ENCODE results near the gene MGAT3. TPM values are rescaled to one million over a fixed set of nuclear protein-coding genes. Genes with fewer than 3 reads are reported as not detected.

MGAT3 gene
- total and polyA plus RNA-seq, 10 donors = 1.3 to 14.4 (median 9.1) TPM

- Histone ChIP-seq H3K4me3 (no peak overlapping the region), H3K4me1 (peaks cover 13 to 61% (median 36%) of the 10 kb centered on the region in 6 donors), H3K9me3 (no peaks in the 10 kb centered on the region), H3K36me3 (peaks cover 0 to 2% (median 1%) of the 10 kb centered on the region in 6 donors), H3K27ac (no peak overlapping the region), H3K27me3 (replicated peaks in 1 of 7) (no peaks in the 10 kb centered on the region)
- TF ChIP-seq POLR2A (IDR thresholded peaks at IDR 0.05) (no peak), POLR2AphosphoS5 (IDR thresholded peaks at IDR 0.05) (no peak)
- TF ChIP-seq, protein P1, sequence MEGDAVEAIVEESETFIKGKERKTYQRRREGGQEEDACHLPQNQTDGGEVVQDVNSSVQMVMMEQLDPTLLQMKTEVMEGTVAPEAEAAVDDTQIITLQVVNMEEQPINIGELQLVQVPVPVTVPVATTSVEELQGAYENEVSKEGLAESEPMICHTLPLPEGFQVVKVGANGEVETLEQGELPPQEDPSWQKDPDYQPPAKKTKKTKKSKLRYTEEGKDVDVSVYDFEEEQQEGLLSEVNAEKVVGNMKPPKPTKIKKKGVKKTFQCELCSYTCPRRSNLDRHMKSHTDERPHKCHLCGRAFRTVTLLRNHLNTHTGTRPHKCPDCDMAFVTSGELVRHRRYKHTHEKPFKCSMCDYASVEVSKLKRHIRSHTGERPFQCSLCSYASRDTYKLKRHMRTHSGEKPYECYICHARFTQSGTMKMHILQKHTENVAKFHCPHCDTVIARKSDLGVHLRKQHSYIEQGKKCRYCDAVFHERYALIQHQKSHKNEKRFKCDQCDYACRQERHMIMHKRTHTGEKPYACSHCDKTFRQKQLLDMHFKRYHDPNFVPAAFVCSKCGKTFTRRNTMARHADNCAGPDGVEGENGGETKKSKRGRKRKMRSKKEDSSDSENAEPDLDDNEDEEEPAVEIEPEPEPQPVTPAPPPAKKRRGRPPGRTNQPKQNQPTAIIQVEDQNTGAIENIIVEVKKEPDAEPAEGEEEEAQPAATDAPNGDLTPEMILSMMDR (IDR thresholded peaks at IDR 0.05 in 8 of 11, conservative IDR thresholded peaks at IDR 0.05 in 3 of 11) = no peak
- 65 to 81% (median 74%) methylated on average over 3 of the region's 3 CpGs for WGBS, 5 donors
- no peak for DNase-seq
- intact Hi-C loops (cut with DNase I; ENCODE audit: low total_unique reads) = loop anchor here (10.0 kb wide), 1 partner anchor 94 kb away; no protein-coding TSS in a partner anchor
Measured at GRCh38 chr22:39498802-39499201, 42.0 kb downstream of the MGAT3 start.

DNA sequence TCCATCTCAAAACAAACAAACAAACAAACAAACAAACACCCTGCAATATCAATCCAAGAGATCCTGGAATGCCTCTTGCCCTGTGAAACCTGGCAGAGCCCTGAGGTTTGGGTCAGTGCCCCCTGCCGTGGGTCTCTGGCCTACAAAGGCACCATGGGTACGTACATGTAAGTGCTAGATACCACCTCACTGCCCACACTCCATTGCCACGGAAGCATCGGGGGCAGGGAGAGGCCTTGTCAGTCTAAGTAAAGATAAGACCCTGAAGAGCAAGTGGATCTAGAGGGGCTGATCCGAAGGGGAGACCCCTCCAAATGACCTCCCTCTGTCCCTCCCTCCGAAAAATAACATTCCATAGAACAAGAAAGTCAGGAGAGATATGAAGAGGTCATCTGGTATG, 43.3 kb downstream of the MGAT3 start:
- 84 to 91% (median 86%) methylated on average over 4 to 6 of the region's 6 CpGs for WGBS, 5 donors

DNA sequence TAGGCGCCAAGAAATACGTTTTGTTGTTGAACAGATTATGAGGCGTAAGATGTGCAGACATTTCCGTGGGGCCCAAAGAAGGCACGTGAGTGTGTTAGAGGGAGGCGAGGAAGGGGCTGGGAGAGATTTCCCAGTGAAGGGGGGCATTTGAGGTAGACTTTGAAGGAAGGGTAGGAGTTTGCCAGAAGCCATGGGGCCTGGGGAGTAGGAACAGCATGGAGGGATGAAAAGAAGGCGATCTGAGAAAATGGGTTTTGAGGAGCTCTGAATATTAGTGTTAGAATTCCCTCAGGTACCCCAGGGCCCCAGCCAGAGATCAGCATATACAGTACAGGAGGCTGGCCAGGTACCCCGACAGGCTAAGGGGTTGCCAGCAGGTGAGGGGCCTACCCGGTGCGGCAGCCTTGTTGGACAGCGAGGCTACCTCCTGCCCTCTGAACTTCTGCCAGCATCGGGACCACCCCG, 44.9 kb downstream of the MGAT3 start:
- WGBS, 5 donors = 49 to 59% (median 52%) methylated on average over 11 to 13 of the region's 13 CpGs
- H3K4me1 ChIP-seq = peaks cover 17 to 62% (median 40%) of the 10 kb centered on the region in 6 donors
- no peak for DNase-seq
- H3K27me3 ChIP-seq (replicated peaks in 1 of 7) = no peaks in the 10 kb centered on the region
- peak overlapping the region; percentile 80 to 93 (median 87) for H3K27ac ChIP-seq
- TF ChIP-seq POLR2AphosphoS5 (IDR thresholded peaks at IDR 0.05) = no peak
- no peak for TF ChIP-seq POLR2A (IDR thresholded peaks at IDR 0.05)
- TF ChIP-seq, protein P1 (IDR thresholded peaks at IDR 0.05 in 8 of 11, conservative IDR thresholded peaks at IDR 0.05 in 3 of 11) = no peak
- H3K36me3 ChIP-seq = peaks cover 3 to 31% (median 29%) of the 10 kb centered on the region in 6 donors
- no peaks in the 10 kb centered on the region for H3K9me3 ChIP-seq
- peak overlapping the region in 7 of 8 donors; percentile 93 to 99 (median 98) for H3K4me3 ChIP-seq
- intact Hi-C loops (cut with DNase I; ENCODE audit: low total_unique reads) = no loop called here

More for the DNA sequence above, 43.3 kb downstream of the MGAT3 start:
- Histone ChIP-seq H3K4me3 (no peak overlapping the region), H3K36me3 (peaks cover 3 to 15% (median 14%) of the 10 kb centered on the region in 6 donors), H3K9me3 (no peaks in the 10 kb centered on the region), H3K4me1 (peaks cover 17 to 66% (median 46%) of the 10 kb centered on the region in 6 donors), H3K27ac (no peak overlapping the region), H3K27me3 (replicated peaks in 1 of 7) (no peaks in the 10 kb centered on the region)
- DNase-seq = no peak
- TF ChIP-seq, protein P1 (IDR thresholded peaks at IDR 0.05 in 8 of 11, conservative IDR thresholded peaks at IDR 0.05 in 3 of 11) = no peak
- TF ChIP-seq POLR2A (IDR thresholded peaks at IDR 0.05) = no peak
- TF ChIP-seq POLR2AphosphoS5 (IDR thresholded peaks at IDR 0.05) = no peak
- intact Hi-C loops (cut with DNase I; ENCODE audit: low total_unique reads) = no loop called here

DNA sequence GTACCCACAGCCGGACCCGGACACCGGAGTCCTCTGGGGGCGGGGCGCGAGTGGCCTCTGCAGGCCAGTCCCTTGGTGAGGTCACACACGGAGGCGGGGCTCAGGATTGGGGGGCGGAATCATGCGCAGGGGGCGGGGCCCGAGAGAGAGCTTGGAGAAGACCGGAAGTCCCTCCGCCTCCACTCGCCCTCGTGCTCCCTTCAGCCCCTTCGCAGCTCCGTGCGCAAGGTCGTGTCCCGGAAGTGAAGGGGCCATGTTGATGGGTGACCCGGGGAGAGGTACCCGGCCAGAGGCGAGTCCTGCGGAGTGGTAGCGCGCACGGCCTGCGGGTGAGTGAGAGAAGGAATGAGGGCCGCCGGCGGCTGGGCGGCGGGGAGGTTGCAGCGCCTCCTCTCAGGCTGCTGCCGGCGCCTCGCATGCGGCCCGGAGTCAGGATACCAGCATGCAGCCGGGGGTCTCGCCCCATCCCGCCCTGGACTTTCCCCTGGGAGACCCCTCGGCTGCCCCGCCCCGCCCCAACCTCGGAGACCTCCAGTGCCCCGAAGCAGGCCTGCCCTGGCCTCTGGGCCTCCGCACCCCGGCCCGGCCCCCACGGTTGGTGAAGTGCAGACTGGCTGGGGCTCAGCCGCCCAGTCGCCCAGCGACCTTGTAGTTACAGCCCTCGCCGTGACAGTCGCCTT, 45.4 kb downstream of the MGAT3 start, which contains the start of gene MIEF1:
Gene MIEF1, plus strand, starts transcription at position 182 of the 680 bp plus-strand sequence. CDS start 9,005 bp downstream, outside the sequence.
- Histone ChIP-seq H3K27me3 (replicated peaks in 1 of 7) (no peaks in the 10 kb centered on the region), H3K4me1 (peaks cover 17 to 66% (median 42%) of the 10 kb centered on the region in 6 donors), H3K4me3 (peak within 1 kb of the TSS; percentile 93 to 99 (median 98)), H3K27ac (peak within 1 kb of the TSS; percentile 80 to 93 (median 87)), H3K9me3 (no peaks in the 10 kb centered on the region), H3K36me3 (peaks cover 3 to 37% (median 35%) of the 10 kb centered on the region in 6 donors)
- 0 to 1% (median 0%) methylated on average over 29 to 58 of the region's 58 CpGs for WGBS, 5 donors
- intact Hi-C loops (cut with DNase I; ENCODE audit: low total_unique reads) = no loop called here
- TF ChIP-seq POLR2A (IDR thresholded peaks at IDR 0.05) (no peak), POLR2AphosphoS5 (IDR thresholded peaks at IDR 0.05) (peak; percentile 91 to 94 (median 91))
- TF ChIP-seq, protein P1 (IDR thresholded peaks at IDR 0.05 in 8 of 11, conservative IDR thresholded peaks at IDR 0.05 in 3 of 11) = peak in 1 of 11 experiments; percentile 25
- peak; percentile 99 for DNase-seq

Data from spleen (tissue), 11 donors.